Panc1 (cell line): Measurements from ENCODE around the gene FAM13A.

Experiments used
- CTCF ChIP-seq: fragments of 450-650 bp; IDR thresholded peaks from 2 replicates; pipeline ENCODE4 v1.5.1; 2017; ENCODE audit warnings: mild to moderate bottlenecking
- POLR2AphosphoS5 ChIP-seq: IDR thresholded peaks from 2 replicates; pipeline ENCODE4 v1.6.1; 2012; ENCODE audit warnings: mild to moderate bottlenecking, low read depth, low read length, moderate library complexity
- REST ChIP-seq, 2 experiments: IDR thresholded peaks; 2 replicates each; pipeline ENCODE4 v1.6.1; 2011 to 2012; ENCODE audit warnings: low read depth in 2 of 2, control low read depth in 1 of 2, low read length in 1 of 2, mild to moderate bottlenecking in 1 of 2, moderate library complexity in 1 of 2; ENCODE audit not compliant: insufficient read depth in 1 of 2
- TCF7L2 ChIP-seq: IDR thresholded peaks from 2 replicates; pipeline ENCODE4 v1.6.1; 2011; ENCODE audit warnings: mild to moderate bottlenecking, low read depth, low read length, inconsistent platforms

- TF ChIP-seq CTCF (no peak), TCF7L2 (no peak), REST (IDR thresholded peaks at IDR 0.05; ENCODE audit: insufficient read depth in 1 of 2, low read depth in 2 of 2, low read length in 1 of 2) (no peak), POLR2AphosphoS5 (no peak)
Observed at GRCh38 chr4:88730811-88731210, 326.2 kb downstream of the FAM13A start.
